C4-2B (cell line): ENCODE data around the gene EVI5L.

Experiments
- ZFX ChIP-seq: fragments of 450-650 bp; IDR thresholded peaks from 2 replicates; pipeline ENCODE4 v1.6.1; 2017
- TF ChIP-seq, protein P1 (sequence below): fragments of 450-650 bp; conservative IDR thresholded peaks from 2 replicates; pipeline ENCODE4 v1.5.1; 2017; ENCODE audit warnings: mild to moderate bottlenecking

DNA sequence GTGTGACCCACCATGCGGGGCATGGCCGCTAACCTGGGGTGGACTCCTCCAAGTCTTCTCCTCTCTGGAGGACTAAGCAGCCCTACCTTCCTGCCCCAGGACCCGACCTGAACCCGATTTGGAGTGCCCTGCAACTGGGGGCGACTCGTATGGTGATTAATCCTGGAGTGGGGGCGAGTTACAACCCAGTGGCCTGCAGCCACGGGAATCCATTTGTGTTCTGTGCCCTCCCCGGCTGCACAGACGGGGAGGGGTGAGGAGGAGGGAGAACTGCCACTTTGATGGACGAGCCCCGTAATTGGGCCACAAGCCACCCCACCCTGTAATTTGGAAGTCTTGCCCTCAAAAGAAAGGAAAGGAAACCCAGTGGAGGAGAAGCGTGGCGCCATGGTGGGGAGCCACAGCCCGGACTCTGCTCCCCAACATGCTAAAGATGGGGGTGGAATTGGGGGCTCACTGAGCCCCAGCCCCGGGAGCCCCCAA, 26.1 kb downstream of the EVI5L start:
- TF ChIP-seq, protein P1, sequence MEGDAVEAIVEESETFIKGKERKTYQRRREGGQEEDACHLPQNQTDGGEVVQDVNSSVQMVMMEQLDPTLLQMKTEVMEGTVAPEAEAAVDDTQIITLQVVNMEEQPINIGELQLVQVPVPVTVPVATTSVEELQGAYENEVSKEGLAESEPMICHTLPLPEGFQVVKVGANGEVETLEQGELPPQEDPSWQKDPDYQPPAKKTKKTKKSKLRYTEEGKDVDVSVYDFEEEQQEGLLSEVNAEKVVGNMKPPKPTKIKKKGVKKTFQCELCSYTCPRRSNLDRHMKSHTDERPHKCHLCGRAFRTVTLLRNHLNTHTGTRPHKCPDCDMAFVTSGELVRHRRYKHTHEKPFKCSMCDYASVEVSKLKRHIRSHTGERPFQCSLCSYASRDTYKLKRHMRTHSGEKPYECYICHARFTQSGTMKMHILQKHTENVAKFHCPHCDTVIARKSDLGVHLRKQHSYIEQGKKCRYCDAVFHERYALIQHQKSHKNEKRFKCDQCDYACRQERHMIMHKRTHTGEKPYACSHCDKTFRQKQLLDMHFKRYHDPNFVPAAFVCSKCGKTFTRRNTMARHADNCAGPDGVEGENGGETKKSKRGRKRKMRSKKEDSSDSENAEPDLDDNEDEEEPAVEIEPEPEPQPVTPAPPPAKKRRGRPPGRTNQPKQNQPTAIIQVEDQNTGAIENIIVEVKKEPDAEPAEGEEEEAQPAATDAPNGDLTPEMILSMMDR: no peak
- no peak for TF ChIP-seq ZFX
